GM19397 (cell line): ENCODE measurements around the gene TGM5.
"Not testable (repeated sequence)": the region's sequence is repeated elsewhere in the genome, so short reads cannot be mapped to it uniquely, and the experiment has no call there.

Experiments
- ATAC-seq: cut with Tn5 transposase; IDR thresholded peaks from one replicate; pipeline ENCODE4 v1.9.1; 2021; ENCODE audit warnings: mild to moderate bottlenecking, moderate library complexity; ENCODE audit not compliant: unreplicated experiment

TGM5 gene

GRCh38 chr15:43266834-43267233, at the start of gene TGM5:
TSS of gene TGM5 (minus strand) at chr15:43266928. CDS start at chr15:43266849, 79 bp downstream.
- no peak for ATAC-seq

DNA sequence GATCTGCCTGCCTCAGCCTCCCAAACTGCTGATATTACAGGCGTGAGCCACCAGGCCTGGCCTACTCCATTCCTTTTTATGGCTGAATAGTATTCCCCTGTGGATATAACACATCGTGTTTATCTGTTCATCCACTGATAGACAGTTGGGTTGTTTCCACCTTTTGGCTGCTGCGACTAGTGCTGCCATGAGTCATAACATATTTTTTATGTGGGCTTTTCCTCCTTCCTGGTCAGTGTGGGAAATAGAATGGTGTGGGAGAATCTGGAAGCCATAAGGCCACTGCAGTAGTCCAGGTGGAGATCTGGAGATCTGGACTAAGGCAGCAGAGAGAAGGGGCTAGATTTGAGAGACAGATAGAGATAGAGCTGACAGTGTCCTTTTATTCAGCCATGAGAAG, 47.4 kb upstream of the TGM5 start:
- no peak for ATAC-seq

- ATAC-seq = no peak
These were observed 45.6 kb upstream of the TGM5 start for GRCh38 chr15:43312378-43312777.

DNA sequence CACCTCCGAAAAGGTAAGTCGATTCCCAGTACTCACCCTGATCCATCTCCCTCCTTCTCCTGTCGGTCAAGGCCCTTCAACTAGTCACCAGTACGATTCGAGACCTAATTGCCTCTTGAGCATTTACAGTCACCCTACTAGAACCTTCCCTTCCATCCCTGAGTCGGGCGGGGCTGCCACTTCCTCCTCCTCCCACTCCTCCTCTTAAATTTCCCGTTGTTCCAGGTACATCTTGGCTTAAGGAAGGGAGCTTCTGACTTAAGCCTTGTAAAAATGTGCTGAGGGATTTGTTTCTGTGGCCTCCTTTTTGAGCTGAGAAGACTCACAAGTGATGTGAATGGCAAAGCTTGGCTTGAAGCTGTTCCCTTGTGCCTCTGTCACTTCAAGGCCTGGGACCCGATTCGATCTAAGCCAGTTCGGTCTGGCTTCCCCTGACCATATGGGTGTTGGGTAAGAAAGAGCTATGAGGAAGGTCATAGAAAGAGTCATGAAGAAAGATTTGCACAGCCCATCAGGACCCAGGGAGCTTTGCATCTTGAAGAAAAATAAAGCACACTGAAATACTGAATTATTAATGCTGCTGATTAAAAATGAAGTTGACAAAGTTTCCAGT, 35.6 kb upstream of the TGM5 start, which contains the start of gene TGM7:
Gene TGM7 (minus strand): TSS at position 51 of the 613 bp plus-strand sequence.
- ATAC-seq = no peak

GRCh38 chr15:43299884-43300283, 33.2 kb upstream of the TGM5 start:
- ATAC-seq = no peak

GRCh38 chr15:43299411-43299810, 32.7 kb upstream of the TGM5 start:
- no peak for ATAC-seq

DNA sequence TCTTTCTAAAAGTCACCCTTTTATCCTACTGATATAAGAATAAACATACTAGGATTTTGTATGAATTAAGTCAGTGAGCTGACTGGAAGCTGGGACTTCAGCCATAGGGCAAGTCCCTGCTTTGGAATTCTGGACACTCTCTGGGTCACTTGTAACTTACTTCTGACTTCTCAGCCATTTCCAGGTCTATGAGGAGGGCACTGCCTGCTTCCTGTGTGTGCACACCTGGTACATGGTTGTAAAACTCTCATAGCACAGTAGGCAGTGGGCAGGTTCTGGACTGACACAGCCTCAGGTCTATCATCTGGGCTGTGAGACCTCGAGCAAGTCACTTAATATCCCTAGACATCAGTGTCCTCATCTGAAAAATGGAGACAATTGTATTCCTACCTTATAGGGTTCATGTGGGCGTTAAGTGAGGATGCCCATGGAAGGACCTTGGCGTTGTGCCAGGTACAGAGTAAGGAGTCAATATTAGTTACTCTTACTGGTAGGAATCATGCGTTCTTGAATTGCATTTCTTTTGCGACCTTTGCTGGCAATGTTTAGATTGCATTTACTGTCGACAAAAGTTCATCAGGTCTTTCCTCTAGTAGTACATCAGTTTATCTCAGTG, 27.5 kb upstream of the TGM5 start:
- no peak for ATAC-seq

- no peak for ATAC-seq
These were observed 26.7 kb upstream of the TGM5 start for GRCh38 chr15:43293432-43293831.

GRCh38 chr15:43292375-43293078, 25.8 kb upstream of the TGM5 start:
- ATAC-seq = no peak

GRCh38 chr15:43289656-43290055, 22.9 kb upstream of the TGM5 start:
- ATAC-seq = not testable (repeated sequence)

DNA sequence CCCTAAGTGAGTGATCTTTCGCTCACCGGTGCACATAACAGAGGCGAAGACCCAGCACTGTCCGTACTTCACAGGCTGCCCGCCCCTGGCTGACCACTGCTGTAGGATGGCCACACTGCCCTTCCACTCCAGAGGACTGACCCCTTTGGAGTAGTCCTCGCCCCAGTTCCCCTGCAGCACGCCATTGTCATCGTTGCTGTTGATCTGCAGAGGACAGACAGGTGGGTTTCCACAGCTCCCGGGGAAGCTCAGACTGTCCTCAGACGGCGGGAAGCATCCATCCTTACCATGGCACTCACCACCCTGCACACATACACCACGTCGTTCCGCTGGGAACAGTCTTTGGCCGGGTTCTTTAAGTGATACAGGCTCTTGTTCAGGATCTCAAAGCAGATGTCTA, 20.5 kb upstream of the TGM5 start:
- no peak for ATAC-seq

DNA sequence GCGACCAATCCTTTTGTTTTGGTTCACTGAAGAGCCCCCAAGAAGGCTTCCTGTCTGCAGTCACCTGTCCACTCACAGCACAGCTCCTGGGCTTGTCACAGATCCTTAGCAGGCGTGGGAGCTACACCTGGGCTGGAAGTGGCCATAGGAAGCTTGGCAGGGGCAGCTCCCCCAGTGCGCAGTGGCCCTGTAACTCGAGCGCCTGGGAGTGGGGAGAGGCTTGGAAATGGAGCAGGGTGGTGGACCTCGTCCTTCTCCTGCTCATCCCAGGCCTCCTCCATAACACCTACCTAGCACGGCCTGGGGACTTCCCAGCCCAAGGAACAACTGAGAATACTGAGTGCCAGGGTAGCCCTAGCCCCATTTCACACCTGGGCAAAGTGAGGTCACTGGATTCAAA, 19.3 kb upstream of the TGM5 start:
- no peak for ATAC-seq

DNA sequence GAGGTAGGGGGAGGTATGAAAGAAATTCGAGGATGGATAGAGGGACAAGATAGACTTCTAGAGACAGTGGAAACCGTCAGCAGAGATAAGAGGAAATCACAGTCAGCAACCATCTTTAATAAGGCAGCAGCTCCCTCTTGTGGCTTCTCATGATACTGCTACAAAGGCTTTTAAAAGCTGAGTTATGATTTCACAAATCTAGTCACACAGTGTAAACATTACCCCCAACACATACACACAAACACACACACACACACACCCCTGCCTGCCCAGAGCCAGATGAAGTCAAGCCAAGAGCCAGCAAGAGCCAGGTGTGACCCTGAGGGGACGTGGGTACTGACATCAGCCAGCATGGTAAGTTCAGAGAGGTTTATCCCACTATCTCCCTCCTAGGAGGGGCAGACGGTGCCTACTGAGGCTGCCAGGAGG, 18.9 kb upstream of the TGM5 start:
- ATAC-seq = no peak

- ATAC-seq = no peak
These were observed 16.8 kb upstream of the TGM5 start for GRCh38 chr15:43283526-43283925.

DNA sequence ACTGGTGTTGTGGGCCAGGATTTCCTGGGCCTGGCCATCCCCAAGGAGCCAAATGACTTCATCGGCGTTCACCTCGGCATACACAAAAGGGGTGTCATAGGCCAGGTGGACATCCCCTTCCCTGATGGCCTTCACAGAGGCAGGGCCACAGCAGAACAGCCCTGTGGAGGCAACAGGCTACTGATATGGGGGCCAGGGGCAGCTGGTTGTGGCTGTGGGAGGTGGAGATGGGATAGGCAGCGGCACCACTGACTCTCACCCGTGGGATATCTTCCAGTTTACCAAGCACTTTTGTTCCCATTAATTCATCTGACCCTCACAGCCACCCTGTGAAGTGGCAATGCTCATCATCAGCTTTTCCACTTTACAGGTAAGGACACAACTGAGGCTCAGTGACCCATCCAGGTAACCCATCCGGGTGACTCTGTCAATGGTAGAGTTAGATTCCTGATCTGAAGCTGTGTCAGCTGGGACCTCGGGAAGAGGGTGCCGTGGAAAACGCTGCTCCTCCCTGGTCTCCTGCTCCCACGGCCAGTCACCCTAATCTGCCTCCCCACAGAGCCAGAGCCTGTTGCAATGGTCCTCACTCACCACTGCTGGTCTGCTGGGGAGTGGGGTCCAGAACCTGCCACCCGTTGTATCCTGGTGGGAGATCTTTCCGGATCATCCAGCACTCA, 15.3 kb upstream of the TGM5 start:
- no peak for ATAC-seq

GRCh38 chr15:43280996-43281395, 14.3 kb upstream of the TGM5 start:
- ATAC-seq = no peak

DNA sequence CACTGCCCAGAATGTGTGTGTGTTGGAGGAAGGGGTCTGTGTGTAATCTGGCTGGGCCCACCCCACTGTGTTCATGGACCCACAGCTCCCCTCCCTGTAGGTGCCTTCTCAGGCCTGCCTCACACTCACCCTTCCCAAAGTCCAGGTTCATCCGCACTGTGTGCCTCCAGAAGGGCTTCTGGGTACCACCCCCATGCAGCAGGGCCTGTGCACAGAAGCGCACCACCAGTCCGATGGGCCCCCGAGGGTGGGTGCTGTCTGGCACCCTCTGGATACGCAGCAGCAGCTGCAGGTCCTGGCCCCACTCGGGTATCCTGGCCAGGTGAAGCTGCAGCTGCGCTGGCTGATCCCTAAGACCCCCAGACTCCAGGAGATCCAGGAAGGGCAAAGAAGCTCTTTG, 12.8 kb upstream of the TGM5 start:
- no peak for ATAC-seq

DNA sequence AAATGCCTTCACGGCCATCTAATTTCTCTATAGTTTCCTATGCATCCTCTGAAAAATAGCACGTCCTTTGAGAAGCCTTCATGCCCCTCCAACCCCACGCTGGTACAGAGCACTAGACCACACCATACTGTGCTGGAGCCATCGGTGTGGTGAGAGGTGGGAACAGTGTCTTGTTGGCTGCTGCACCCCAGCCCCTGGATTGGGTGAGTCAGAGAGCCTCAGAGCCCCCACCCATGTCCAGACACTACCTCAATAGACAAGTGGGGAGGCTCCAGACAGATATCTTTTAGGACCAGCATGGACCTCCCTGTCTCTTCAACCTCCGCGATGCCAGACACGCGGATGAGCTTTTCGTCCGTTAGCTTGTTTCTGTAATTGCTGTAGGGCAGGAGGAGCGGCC, 12.1 kb upstream of the TGM5 start:
- ATAC-seq = no peak

- ATAC-seq = no peak
These were observed 11.2 kb upstream of the TGM5 start for GRCh38 chr15:43277901-43278300.

DNA sequence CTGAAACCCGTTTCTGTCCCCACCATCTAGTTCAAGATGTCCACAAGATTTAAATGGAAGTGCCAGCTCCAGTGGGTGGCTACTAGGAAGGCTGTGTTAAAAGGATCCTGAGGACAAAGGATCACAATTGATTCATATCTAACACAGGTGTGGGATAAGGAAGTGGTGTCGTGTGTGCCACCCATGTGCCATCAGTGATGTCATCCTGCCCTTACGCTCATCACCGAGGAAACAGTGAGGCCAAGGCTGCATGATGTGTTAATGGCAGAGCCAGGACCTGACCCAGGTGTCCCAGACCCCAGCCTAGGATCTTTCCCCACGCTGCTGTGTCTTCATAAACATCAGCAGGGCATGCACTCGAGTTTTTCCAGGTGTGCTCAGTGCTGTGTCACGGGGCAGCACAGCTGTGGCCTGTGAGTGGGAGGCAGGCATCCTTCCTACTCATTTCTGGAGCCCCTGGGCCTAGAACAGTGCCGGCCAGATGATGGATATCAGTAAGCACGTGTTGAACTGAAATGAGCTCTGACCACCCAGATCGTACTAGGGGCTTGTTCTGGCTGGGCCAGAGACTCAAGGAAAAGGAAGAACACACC, 10.6 kb upstream of the TGM5 start:
- ATAC-seq = no peak

DNA sequence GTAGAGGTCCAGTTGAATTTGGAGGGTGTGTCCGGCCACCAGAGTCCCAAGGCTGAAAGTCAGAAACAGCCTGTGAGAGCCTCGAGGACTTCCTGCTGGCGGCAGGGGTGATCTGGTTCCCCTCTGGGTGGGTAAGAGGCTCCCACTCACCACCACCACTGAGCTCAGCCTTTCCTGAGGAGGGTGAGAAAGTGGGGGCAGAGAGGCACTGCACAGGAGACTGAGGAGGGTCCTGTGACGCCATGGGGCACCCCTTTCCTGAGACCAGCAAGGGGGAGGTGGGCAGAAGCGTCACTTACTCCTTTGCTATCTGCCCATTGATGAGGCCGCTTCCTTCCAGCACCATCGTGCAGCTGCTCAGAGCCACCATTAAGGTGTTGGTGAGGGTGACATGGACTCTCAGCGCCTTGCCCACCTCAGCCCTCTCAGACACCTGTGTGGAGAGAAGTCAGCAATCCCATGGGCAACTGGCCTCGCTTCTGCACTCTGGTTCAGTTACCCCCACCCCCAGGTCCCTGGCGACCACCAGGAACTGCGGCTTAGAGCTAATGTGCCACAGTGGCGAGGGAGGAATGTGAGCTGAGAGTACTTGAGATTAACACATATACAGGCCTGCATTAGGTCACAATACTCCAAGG, 10.0 kb upstream of the TGM5 start:
- ATAC-seq = no peak
